ACHN (cell line): ENCODE results near the gene JAM3.
"Not testable (repeated sequence)": the region's sequence is repeated elsewhere in the genome, so short reads cannot be mapped to it uniquely, and the experiment has no call there.

Experiments
- DNase-seq: peaks from one replicate; pipeline ENCODE4 v3.0.0-alpha.2; 2015
- in situ Hi-C: cut with HindIII; loops from 2 replicates; pipeline ENCODE4 v1.10.0; 2017; ENCODE audit warnings: low sequenced_read_pairs, low pct_ligation_motif_present, low pct_unique_long_range_greater_than_20kb

JAM3 gene

DNA sequence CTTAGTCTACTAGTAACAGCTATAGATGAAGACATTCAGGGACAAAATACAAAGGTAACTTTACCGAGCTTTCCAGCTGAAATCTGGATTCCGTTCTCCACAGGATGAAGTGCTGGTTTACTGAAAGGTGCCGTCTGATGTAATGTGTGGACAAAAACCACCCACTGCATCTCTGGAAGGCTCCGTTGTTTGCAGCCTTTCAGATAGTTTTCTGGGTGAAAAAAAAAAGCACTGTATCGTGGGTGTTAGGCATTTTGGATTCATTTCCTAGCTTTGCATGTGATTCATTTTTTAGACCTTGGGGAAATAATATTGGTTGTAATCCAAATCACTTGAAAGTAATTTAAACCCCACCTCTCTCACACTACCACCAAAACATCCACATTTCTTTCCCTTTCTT is 10.4 kb downstream of the JAM3 start:
- in situ Hi-C loops: no loop called here
- DNase-seq: no peak

DNA sequence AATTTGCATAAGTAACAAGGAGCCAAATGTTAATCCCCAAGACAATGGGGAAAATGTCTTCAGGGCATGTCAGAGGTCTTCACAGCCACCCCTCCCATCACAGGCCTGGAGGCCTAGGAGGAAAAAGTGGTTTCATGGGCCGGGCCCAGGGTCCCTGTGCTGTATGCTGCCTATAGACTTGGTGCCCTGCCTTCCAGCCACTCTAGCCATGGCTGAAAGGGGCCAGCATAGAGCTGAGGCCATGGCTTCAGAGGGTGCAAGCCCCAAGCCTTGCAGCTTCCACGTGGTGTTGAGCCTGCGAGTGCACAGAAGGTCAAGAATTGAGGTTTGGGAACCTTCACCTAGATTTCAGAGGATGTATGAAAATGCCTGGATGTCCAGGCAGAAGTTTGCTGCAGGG is 12.4 kb downstream of the JAM3 start:
- in situ Hi-C loops, DNase-seq: not testable (repeated sequence)

GRCh38 chr11:134082990-134083389 is 14.1 kb downstream of the JAM3 start:
- in situ Hi-C loops: no loop called here
- no peak for DNase-seq

DNA sequence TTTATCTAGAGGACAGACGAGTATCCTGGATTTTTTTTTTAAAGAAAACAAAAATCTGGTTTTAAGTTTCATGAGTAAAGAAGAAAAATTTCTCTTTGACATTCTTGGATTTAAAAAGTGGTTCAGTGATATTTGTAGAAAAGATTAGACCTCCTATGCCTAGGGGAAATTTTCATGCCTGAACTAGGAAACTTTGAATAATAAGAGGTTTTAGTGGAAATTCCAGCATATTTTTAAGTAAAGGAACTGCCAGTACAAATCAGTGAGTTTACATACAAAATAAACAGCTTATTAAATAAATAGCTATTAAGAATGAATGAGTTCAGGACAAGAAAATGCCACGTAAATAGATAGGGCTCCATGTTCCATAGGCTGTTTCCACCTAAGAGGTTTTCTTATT is 17.5 kb downstream of the JAM3 start:
- in situ Hi-C loops: no loop called here
- DNase-seq: no peak

GRCh38 chr11:134092006-134092405 is 23.1 kb downstream of the JAM3 start:
- in situ Hi-C loops, DNase-seq: not testable (repeated sequence)

GRCh38 chr11:134097166-134097565 is 28.3 kb downstream of the JAM3 start:
- DNase-seq: no peak
- in situ Hi-C loops: no loop called here

- DNase-seq: peak; percentile 13
- in situ Hi-C loops: no loop called here
These were observed 29.8 kb downstream of the JAM3 start for GRCh38 chr11:134098566-134099184.

DNA sequence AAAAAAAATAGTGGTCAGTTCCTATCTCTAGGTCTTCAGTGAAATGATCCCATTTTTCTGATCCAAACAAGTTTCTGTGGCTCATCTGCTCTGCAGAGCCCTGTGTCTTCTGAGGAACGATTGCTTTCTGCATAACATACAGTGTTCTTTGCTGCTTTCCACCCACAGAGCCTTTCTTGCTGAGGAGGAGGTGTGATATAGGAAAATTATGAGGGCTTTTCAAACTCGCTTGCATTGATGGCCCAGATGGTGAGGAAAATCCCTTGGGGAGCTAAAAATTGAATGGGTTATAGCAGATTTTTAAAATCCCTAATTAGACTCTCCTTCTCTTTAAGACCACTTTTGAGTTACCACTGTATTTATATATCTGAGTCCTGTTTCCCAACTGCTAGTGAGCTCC is 31.3 kb downstream of the JAM3 start:
- in situ Hi-C loops: no loop called here
- DNase-seq: no peak

DNA sequence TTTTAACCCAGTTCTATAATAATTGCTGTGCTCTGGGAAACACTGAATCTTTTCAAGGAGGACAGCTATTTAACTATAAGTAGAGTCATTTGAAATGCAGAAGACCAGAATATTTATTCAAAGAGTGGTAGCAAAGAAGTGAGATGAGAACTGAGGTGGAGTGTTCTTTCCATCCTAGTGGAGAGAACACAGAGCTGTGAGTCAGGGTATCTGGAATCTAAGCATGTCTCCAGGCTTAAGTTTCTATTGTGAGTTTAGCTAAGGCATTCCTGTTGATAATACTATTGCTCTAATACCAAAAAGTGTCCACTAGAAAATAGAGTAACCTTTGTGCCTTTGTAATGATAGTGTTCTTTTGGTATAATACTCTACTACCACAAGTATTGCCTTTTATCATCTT is 32.4 kb downstream of the JAM3 start:
- in situ Hi-C loops: no loop called here
- no peak for DNase-seq

DNA sequence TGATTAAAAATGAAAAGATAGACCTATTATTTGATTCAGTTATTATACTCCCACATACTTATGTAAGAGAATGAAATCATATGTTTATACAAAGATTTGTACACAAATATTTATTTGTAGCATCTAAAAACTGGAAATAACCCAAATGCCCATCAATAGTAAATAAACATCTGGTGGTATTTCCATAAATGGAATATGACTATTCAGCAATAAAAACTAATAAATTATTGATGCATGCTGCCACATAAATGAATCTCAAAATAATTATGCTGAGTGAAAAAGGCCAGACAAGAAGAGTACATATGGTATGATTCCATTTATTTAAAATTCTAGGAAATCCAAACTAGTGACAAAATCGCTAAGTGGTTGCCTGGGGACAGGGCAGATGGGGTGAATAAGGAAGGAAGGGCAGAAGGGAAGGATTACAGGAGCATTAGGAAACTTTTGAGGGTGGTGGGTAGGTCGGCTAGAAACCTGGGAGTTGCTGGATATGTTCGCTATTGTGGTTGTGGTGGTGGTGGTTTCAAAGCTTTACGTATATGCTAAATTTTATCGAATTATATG is 41.5 kb downstream of the JAM3 start:
- in situ Hi-C loops: no loop called here
- DNase-seq: no peak

GRCh38 chr11:134113787-134114186 is 44.9 kb downstream of the JAM3 start:
- DNase-seq, in situ Hi-C loops: not testable (repeated sequence)

DNA sequence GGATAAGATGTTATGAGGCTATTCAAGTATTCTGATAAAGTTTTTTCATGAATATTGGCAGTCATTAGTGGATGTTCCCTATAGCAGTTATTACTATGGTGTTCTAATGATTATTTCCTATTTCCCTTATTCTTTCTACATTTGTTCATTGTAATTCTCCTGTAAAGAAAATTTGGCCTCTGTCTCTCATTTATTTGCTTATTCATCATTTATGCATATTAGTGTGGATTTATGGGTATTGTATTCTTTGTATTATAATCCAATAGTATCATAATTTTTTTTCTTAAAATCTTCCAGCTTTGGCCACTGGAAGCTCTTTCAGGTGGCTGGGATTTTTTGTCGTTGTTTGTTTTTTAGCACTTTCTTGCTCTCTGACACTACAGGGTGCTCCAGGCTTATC is 47.3 kb downstream of the JAM3 start:
- no peak for DNase-seq
- in situ Hi-C loops: no loop called here

DNA sequence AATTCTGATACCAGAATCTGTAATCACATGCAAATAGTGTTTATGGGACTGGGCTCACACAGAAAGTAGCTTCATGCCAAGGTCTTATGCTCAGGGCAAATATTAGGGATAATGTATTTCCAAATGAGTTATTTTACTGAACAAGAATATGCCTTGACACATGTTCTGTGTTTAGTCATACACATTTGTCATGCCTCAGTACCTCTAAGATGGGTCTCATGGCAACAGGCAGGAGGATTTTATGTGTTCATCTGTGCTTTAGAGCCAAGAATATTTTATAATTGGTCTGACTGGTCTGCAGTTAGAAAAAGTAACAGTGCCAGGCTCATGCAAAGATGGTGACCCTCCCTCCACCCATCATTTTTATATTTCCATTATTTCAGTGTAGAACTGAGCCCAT is 49.1 kb downstream of the JAM3 start:
- in situ Hi-C loops: no loop called here
- DNase-seq: no peak

- DNase-seq: no peak
- in situ Hi-C loops: no loop called here
These were observed 50.2 kb downstream of the JAM3 start for GRCh38 chr11:134119094-134119493.

- no peak for DNase-seq
- in situ Hi-C loops: no loop called here
These were observed 51.4 kb downstream of the JAM3 start for GRCh38 chr11:134120143-134120850.

- in situ Hi-C loops: no loop called here
- DNase-seq: no peak
These were observed 52.2 kb downstream of the JAM3 start for GRCh38 chr11:134120921-134121526.

GRCh38 chr11:134124660-134125451 is 56.0 kb downstream of the JAM3 start:
- in situ Hi-C loops: no loop called here
- DNase-seq: no peak

- in situ Hi-C loops: no loop called here
These were observed 56.6 kb downstream of the JAM3 start for GRCh38 chr11:134125507-134125906.

GRCh38 chr11:134126217-134126822 is 57.4 kb downstream of the JAM3 start:
- in situ Hi-C loops: no loop called here
- DNase-seq: no peak

More at GRCh38 chr11:134125507-134125906, 56.6 kb downstream of the JAM3 start:
- DNase-seq: no peak
